Endothelial cell (in vitro differentiated cells): ENCODE data around the gene RAD51B. TPM values are rescaled to one million over a fixed set of nuclear protein-coding genes. Genes with fewer than 3 reads are reported as not detected.

Experiments
- DNase-seq: peaks from one replicate; pipeline ENCODE4 v3.0.0; 2021; ENCODE audit warnings: low spot score
- H3K27ac Mint-ChIP-seq: one replicate; pipeline ENCODE4 v1.8.0; 2021; ENCODE audit warnings: mixed read lengths, inconsistent platforms; ENCODE audit not compliant: unreplicated experiment
- H3K27me3 Mint-ChIP-seq: one replicate; pipeline ENCODE4 v1.8.0; 2021; ENCODE audit warnings: mild to moderate bottlenecking, moderate library complexity, mixed read lengths, inconsistent platforms; ENCODE audit not compliant: unreplicated experiment
- H3K36me3 Mint-ChIP-seq: one replicate; pipeline ENCODE4 v1.8.0; 2021; ENCODE audit warnings: mild to moderate bottlenecking, low read depth, mixed read lengths, inconsistent platforms; ENCODE audit not compliant: unreplicated experiment
- H3K4me1 Mint-ChIP-seq: one replicate; pipeline ENCODE4 v1.8.0; 2021; ENCODE audit warnings: mild to moderate bottlenecking, mixed read lengths, inconsistent platforms; ENCODE audit not compliant: unreplicated experiment
- H3K4me3 Mint-ChIP-seq: one replicate; pipeline ENCODE4 v1.8.0; 2021; ENCODE audit warnings: mild to moderate bottlenecking, mixed read lengths, inconsistent platforms; ENCODE audit not compliant: unreplicated experiment
- H3K9me3 Mint-ChIP-seq: one replicate; pipeline ENCODE4 v1.8.0; 2021; ENCODE audit warnings: mixed read lengths, inconsistent platforms; ENCODE audit not compliant: unreplicated experiment
- total RNA-seq: library from RNA; stranded (reverse); fragmentation: NEBNext Ultra II Directional; extraction: Animal tissue kit (Norgen Biotek cat#: 25700); gene quantifications from one replicate; pipeline ENCODE4 v1.2.1, GENCODE V29; 2021; ENCODE audit not compliant: unreplicated experiment
- TF ChIP-seq, protein P1 (sequence below): fragments of 200-600 bp; sonication (generic); IDR thresholded peaks from one replicate; pipeline ENCODE4 v1.5.0; 2021; ENCODE audit warnings: antibody characterized with exemption; ENCODE audit not compliant: unreplicated experiment

Gene RAD51B
- total RNA-seq, 1 donor from 2014 or later: 23.5 TPM

DNA sequence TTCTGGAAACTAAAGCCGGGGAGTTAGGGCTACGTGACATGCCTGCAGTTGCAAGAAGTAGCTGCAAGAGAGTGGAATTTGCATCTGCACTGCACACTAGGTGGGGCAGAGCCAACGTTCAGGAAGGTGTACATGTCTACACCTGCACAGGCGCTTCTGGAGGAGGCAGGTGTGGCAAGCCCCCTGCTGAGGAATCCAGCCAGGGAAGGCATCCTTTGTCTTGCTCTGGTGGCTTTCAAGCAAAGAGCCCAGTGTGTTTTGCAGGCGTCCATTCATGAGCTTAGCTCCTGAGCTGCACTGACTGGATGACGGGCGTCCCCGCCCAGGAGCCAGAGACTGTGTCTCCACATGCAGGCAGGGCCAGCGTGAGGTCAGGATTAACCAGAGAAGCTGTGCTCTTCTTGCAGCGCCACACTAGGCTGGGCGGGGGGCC, 856.9 kb downstream of the RAD51B start:
- TF ChIP-seq, protein P1, sequence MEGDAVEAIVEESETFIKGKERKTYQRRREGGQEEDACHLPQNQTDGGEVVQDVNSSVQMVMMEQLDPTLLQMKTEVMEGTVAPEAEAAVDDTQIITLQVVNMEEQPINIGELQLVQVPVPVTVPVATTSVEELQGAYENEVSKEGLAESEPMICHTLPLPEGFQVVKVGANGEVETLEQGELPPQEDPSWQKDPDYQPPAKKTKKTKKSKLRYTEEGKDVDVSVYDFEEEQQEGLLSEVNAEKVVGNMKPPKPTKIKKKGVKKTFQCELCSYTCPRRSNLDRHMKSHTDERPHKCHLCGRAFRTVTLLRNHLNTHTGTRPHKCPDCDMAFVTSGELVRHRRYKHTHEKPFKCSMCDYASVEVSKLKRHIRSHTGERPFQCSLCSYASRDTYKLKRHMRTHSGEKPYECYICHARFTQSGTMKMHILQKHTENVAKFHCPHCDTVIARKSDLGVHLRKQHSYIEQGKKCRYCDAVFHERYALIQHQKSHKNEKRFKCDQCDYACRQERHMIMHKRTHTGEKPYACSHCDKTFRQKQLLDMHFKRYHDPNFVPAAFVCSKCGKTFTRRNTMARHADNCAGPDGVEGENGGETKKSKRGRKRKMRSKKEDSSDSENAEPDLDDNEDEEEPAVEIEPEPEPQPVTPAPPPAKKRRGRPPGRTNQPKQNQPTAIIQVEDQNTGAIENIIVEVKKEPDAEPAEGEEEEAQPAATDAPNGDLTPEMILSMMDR: no peak
- H3K27me3 Mint-ChIP-seq: peaks cover 2% of the 10 kb centered on the region
- no peak overlapping the region for H3K4me3 Mint-ChIP-seq
- peaks cover 4% of the 10 kb centered on the region for H3K36me3 Mint-ChIP-seq
- no peak overlapping the region for H3K27ac Mint-ChIP-seq
- no peak for DNase-seq
- H3K9me3 Mint-ChIP-seq: no peaks in the 10 kb centered on the region
- H3K4me1 Mint-ChIP-seq: peaks cover 23% of the 10 kb centered on the region

DNA sequence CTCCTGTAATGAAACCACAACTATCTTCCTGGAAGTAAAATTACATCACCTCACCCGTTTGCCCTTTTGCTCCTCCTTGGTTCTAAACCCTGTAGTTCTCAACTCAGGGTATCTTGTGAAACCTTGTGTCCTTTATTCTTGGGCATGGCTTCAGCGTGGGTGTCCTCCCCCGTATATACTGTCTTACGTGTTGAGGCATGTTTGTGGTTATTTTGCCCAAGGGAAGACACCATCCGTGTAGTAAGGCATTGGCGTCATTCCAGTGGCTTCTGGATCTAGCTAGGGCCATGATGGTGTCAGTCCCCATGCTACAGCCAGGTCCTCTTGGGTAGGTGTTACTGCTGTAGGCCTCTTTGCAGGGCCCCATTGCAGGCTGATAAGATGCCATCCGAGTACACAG, 857.9 kb downstream of the RAD51B start:
- H3K4me1 Mint-ChIP-seq: peaks cover 24% of the 10 kb centered on the region
- no peak overlapping the region for H3K27ac Mint-ChIP-seq
- no peak overlapping the region for H3K4me3 Mint-ChIP-seq
- peaks cover 2% of the 10 kb centered on the region for H3K27me3 Mint-ChIP-seq
- H3K9me3 Mint-ChIP-seq: no peaks in the 10 kb centered on the region
- H3K36me3 Mint-ChIP-seq: peaks cover 4% of the 10 kb centered on the region
- TF ChIP-seq, protein P1: no peak
- DNase-seq: no peak

DNA sequence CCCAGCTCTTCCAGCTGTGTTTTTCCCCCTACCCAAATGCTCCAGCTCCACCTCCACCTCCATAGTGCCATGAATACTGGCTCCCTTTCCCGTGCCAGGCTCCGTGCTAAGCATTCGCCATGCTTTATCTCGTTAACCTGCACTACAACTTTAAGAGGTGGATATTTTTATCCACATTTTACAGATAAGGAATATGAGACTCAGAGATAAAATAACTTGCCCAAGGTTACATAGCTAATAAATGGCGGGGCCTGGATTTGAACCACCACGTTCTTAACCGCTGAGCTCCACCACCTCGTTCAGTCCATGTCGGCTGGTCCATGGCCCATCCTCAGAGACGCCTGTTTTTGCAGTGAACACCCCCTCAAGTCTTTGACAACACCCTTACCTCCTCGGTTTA, 858.3 kb downstream of the RAD51B start:
- TF ChIP-seq, protein P1: no peak
- H3K27ac Mint-ChIP-seq: no peak overlapping the region
- peaks cover 2% of the 10 kb centered on the region for H3K27me3 Mint-ChIP-seq
- H3K4me1 Mint-ChIP-seq: peaks cover 22% of the 10 kb centered on the region
- H3K36me3 Mint-ChIP-seq: peaks cover 4% of the 10 kb centered on the region
- no peak for DNase-seq
- H3K4me3 Mint-ChIP-seq: no peak overlapping the region
- H3K9me3 Mint-ChIP-seq: no peaks in the 10 kb centered on the region

DNA sequence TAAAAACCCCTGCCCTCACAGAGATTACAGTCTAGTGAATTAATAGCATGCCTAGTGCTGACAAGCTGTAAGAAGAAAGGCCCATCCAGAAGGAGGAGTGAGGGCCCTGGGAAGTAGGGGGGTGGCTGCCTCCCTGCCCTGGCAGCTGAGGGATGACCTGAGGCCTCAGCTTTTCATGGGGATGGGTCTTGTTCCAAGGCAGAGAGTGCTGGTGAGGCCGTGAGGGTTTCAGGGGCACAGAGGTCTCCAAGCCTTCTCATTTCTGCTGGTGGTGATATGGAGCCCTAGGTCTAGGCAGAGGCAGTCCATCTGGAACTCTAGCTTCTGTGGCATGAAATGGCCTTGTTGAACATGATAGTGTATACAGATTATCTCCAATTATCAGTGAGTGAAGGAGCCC, 858.9 kb downstream of the RAD51B start:
- Mint-ChIP-seq H3K36me3 (peaks cover 4% of the 10 kb centered on the region), H3K4me1 (peaks cover 26% of the 10 kb centered on the region), H3K27ac (no peak overlapping the region), H3K9me3 (no peaks in the 10 kb centered on the region), H3K27me3 (peaks cover 2% of the 10 kb centered on the region), H3K4me3 (no peak overlapping the region)
- no peak for DNase-seq
- TF ChIP-seq, protein P1: no peak

DNA sequence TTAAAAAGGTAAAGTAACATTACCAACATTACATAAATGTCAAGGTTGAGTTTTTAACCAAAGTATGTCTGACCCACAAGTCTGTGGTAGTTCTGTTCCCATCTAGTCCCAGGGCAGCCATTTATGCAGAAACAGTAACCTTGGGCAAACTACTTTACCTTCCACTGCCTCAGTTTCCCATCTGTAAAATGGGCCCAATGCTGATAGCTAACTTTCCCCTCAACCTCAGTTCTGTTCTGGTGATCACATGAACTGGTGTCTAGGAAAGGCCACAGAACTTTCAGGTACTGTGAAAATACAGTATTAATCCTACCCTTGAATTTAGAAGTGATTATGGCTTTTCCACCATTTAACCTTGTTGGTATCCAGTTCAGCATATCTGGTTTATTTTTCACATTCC, 859.7 kb downstream of the RAD51B start:
- no peak for DNase-seq
- TF ChIP-seq, protein P1: no peak
- Mint-ChIP-seq H3K27me3 (peaks cover 2% of the 10 kb centered on the region), H3K27ac (no peak overlapping the region), H3K36me3 (peaks cover 4% of the 10 kb centered on the region), H3K4me1 (peaks cover 34% of the 10 kb centered on the region), H3K4me3 (no peak overlapping the region), H3K9me3 (no peaks in the 10 kb centered on the region)
